HepG2 (cell line): ENCODE results near the gene DOCK2. TPM values are rescaled to one million over a fixed set of nuclear protein-coding genes. Genes with fewer than 3 reads are reported as not detected.

Source experiments
- ATAC-seq: fragments of 200-7000 bp; cut with Tn5 transposase; 3 replicates; pipeline ENCODE4 v1.9.1; 2020; ENCODE audit warnings: mild to moderate bottlenecking, moderate library complexity
- BruUV-seq: library from RNA; stranded (reverse); fragments of 400-500 nt; replicated peaks from 2 replicates; lab custom pipeline; 2021; lab: Mats Ljungman, UMichigan
- CTCF ChIA-PET: fragments of 300-600 bp; formaldehyde crosslinking; extraction: SDS; loops from one replicate; lab custom pipeline; 2021; ENCODE audit warnings: low total read pairs, inconsistent platforms, low intra/inter-chr PET ratio; lab: Yijun Ruan, JAX
- POLR2A ChIA-PET: fragments of 350-600 bp; sonication (Branson Sonifier 250); formaldehyde crosslinking; loops from one replicate; lab custom pipeline; 2020; ENCODE audit warnings: antibody characterized with exemption, inconsistent platforms; lab: Yijun Ruan, JAX
- DNase-seq: peaks from one replicate; pipeline ENCODE4 v3.0.0-alpha.2; 2015; ENCODE audit warnings: low spot score
- FAIRE-seq: peaks from 3 replicates; lab custom pipeline; 2011; peaks lifted over from hg19 to GRCh38; lab: Jason Lieb, UNC
- H2AFZ ChIP-seq: one replicate; pipeline ENCODE4 v1.6.1; 2011; ENCODE audit warnings: low read length, inconsistent platforms
- H3K27ac ChIP-seq: fragments of 300-600 bp; 3 replicates; pipeline ENCODE4 v1.8.0; 2011; ENCODE audit warnings: mixed run types, mild to moderate bottlenecking, mixed read lengths, low read length, inconsistent platforms; ENCODE audit not compliant: insufficient read depth; ENCODE audit errors: extremely low read length
- H3K27me3 ChIP-seq, 2 experiments: fragments of 200-600 bp in 1 of 2; 2 replicates in 1 of 2; 3 replicates in 1 of 2; pipeline versions ENCODE4 v1.6.0 to v1.8.0; 2011; ENCODE audit warnings: low read length in 2 of 2, mild to moderate bottlenecking in 2 of 2, moderate library complexity in 2 of 2, inconsistent platforms in 1 of 2; ENCODE audit not compliant: insufficient read depth in 2 of 2, control insufficient read depth in 1 of 2
- H3K36me3 ChIP-seq, 2 experiments: fragments of 200-600 bp in 1 of 2; replicated peaks in 1 of 2; 2 replicates in 1 of 2; 3 replicates in 1 of 2; pipeline versions ENCODE4 v1.5.1 to v1.8.0; 2011; ENCODE audit warnings: low read length in 2 of 2, inconsistent platforms in 1 of 2; ENCODE audit not compliant: insufficient read depth in 2 of 2, control insufficient read depth in 1 of 2
- H3K4me1 ChIP-seq: 2 replicates; pipeline ENCODE4 v1.5.1; 2012; ENCODE audit warnings: low read length, inconsistent platforms; ENCODE audit not compliant: insufficient read depth
- H3K4me2 ChIP-seq: 2 replicates; pipeline ENCODE4 v1.6.0; 2011; ENCODE audit warnings: low read depth, low read length, inconsistent platforms
- H3K4me3 ChIP-seq, 3 experiments: fragments of 200-600 bp in 1 of 3; sonication (generic), shearing (Covaris generic) in 1 of 3; replicated peaks in 1 of 3; 2 replicates each; pipeline ENCODE4 v1.5.1; 2011 to 2016; ENCODE audit warnings: low read length in 3 of 3, inconsistent platforms in 2 of 3, low read depth in 2 of 3, mild to moderate bottlenecking in 2 of 3, control low read depth in 1 of 3, mixed read lengths in 1 of 3; ENCODE audit not compliant: insufficient read depth in 1 of 3
- H3K79me2 ChIP-seq: one replicate; pipeline ENCODE4 v1.6.1; 2011; ENCODE audit warnings: low read length, inconsistent platforms; ENCODE audit not compliant: insufficient read depth
- H3K9ac ChIP-seq: 2 replicates; pipeline ENCODE4 v1.6.0; 2011; ENCODE audit warnings: mild to moderate bottlenecking, low read depth, low read length, inconsistent platforms; ENCODE audit not compliant: insufficient read depth
- H3K9me3 ChIP-seq: 2 replicates; pipeline ENCODE4 v1.5.1; 2012; ENCODE audit warnings: mild to moderate bottlenecking, low read length
- H4K20me1 ChIP-seq: 2 replicates; pipeline ENCODE4 v1.6.0; 2011; ENCODE audit warnings: inconsistent platforms, mild to moderate bottlenecking, low read length, moderate library complexity; ENCODE audit not compliant: insufficient read depth
- AFF4 ChIP-seq: sonication (generic); formaldehyde crosslinking; IDR thresholded peaks from 2 replicates; pipeline ENCODE4 v1.4.0; 2020; ENCODE audit warnings: missing genetic modification reagents
- CEBPG ChIP-seq: IDR thresholded peaks from 2 replicates; pipeline ENCODE4 v1.6.1; 2016
- PITX1 ChIP-seq: sonication (generic); formaldehyde crosslinking; IDR thresholded peaks from 2 replicates; pipeline ENCODE4 v1.5.1; 2020; ENCODE audit warnings: mild to moderate bottlenecking, missing genetic modification reagents
- ZFP37 ChIP-seq: sonication (generic); formaldehyde crosslinking; IDR thresholded peaks from 2 replicates; pipeline ENCODE4 v1.4.0; 2020; ENCODE audit warnings: missing genetic modification reagents, borderline replicate concordance
- ZNF3 ChIP-seq: IDR thresholded peaks from 2 replicates; pipeline ENCODE4 v1.7.0; 2017; ENCODE audit warnings: inconsistent platforms
- ZNF781 ChIP-seq: sonication (generic); formaldehyde crosslinking; IDR thresholded peaks from 2 replicates; pipeline ENCODE4 v1.5.1; 2020; ENCODE audit warnings: borderline replicate concordance, mild to moderate bottlenecking, missing genetic modification reagents; ENCODE audit errors: not compliant biosample characterization
- ZSCAN9 ChIP-seq: IDR thresholded peaks from 2 replicates; pipeline ENCODE4 v1.6.1; 2016; ENCODE audit warnings: borderline replicate concordance
- WGBS: methylation state at CpG from one replicate; pipeline ENCODE4 v1.1.6; 2017; ENCODE audit warnings: low lambda C conversion rate; 5-methylcytosine and 5-hydroxymethylcytosine counted together
- in situ Hi-C: cut with HindIII; loops from 2 replicates; pipeline ENCODE4 v1.10.0; 2017; ENCODE audit warnings: low pct_unique_long_range_greater_than_20kb; ENCODE audit not compliant: extremely low pct_ligation_motif_present
- intact Hi-C: fragments of 100-400 bp; cut with micrococcal nuclease; formaldehyde crosslinking; loops from one replicate; pipeline ENCODE4 v1.10.0; 2022; ENCODE audit not compliant: unreplicated experiment
- polyA plus RNA-seq, 8 experiments: library from polyadenylated mRNA; depleted of rRNA in 3 of 8; stranded (reverse) in 7 of 8; unstranded in 1 of 8; fragments of >200 nt; fragmentation: Illumina TruSeq in 4 of 8; extraction: Trizol in 4 of 8; gene quantifications; 2 replicates each; pipeline versions ENCODE4 v1.2.1 to v1.2.3, GENCODE V29; 2011 to 2016; ENCODE audit warnings: low read depth in 4 of 8, missing spikeins in 1 of 8, mixed read lengths in 1 of 8; ENCODE audit not compliant: insufficient read depth in 1 of 8
- total RNA-seq, 5 experiments: library from RNA; depleted of rRNA; stranded (reverse); fragments of >200 nt; fragmentation: Illumina TruSeq; extraction: Trizol; gene quantifications; 2 replicates each; pipeline ENCODE4 v1.2.3, GENCODE V29; 2016; ENCODE audit warnings: low read depth in 1 of 5

Gene DOCK2
- total and polyA plus RNA-seq, 2 of the 13 experiments (the other 11 are each of a cell fraction or from before 2014, with no cell fraction given), result not detected

- H3K27ac ChIP-seq, result no peak overlapping the region
- H3K9me3 ChIP-seq, result no peaks in the 10 kb centered on the region
- no peak for FAIRE-seq
- CTCF ChIA-PET, result no interaction called here
- WGBS, result 3% methylated on average over 2 of the region's 2 CpGs
- no peak overlapping the region for H2AFZ ChIP-seq
- no peak overlapping the region for H3K4me3 ChIP-seq
- H3K79me2 ChIP-seq, result no peaks in the 10 kb centered on the region
- no peak overlapping the region for H3K9ac ChIP-seq
- no peak overlapping the region for H3K4me2 ChIP-seq
- TF ChIP-seq AFF4 (CRISPR knock-in tag) (no peak), ZNF781 (CRISPR knock-in tag) (no peak), ZSCAN9 (no peak), ZNF3 (no peak), CEBPG (CRISPR knock-in tag) (no peak), PITX1 (CRISPR knock-in tag) (no peak), ZFP37 (CRISPR knock-in tag) (no peak)
- intact Hi-C loops, result no loop called here
- no peaks in the 10 kb centered on the region for H3K27me3 ChIP-seq
- no peaks in the 10 kb centered on the region for H3K36me3 ChIP-seq
- in situ Hi-C loops, result no loop called here
- no TSS peak for BruUV-seq
- POLR2A ChIA-PET, result no interaction called here
- no peak for ATAC-seq
- H4K20me1 ChIP-seq, result no peaks in the 10 kb centered on the region
- no peaks in the 10 kb centered on the region for H3K4me1 ChIP-seq
- DNase-seq, result no peak
Observed at GRCh38 chr5:169867347-169867746, 230.3 kb downstream of the DOCK2 start.
